ENCODE measurements around the gene CALCOCO1.

Gene CALCOCO1

GRCh38 chr12:53677800-53678148, 49.5 kb downstream of the CALCOCO1 start:
- H3K27me3 Mint-ChIP-seq (ENCODE audit: low read depth, poor library complexity): peaks cover 2% of the 10 kb centered on the region
- H3K27ac Mint-ChIP-seq: peak overlapping the region; percentile 72
- TF ChIP-seq, protein P1, sequence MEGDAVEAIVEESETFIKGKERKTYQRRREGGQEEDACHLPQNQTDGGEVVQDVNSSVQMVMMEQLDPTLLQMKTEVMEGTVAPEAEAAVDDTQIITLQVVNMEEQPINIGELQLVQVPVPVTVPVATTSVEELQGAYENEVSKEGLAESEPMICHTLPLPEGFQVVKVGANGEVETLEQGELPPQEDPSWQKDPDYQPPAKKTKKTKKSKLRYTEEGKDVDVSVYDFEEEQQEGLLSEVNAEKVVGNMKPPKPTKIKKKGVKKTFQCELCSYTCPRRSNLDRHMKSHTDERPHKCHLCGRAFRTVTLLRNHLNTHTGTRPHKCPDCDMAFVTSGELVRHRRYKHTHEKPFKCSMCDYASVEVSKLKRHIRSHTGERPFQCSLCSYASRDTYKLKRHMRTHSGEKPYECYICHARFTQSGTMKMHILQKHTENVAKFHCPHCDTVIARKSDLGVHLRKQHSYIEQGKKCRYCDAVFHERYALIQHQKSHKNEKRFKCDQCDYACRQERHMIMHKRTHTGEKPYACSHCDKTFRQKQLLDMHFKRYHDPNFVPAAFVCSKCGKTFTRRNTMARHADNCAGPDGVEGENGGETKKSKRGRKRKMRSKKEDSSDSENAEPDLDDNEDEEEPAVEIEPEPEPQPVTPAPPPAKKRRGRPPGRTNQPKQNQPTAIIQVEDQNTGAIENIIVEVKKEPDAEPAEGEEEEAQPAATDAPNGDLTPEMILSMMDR (IDR thresholded peaks at IDR 0.05): no peak

GRCh38 chr12:53677016-53677799, 50.0 kb downstream of the CALCOCO1 start:
- Mint-ChIP-seq H3K4me1 (peaks cover 54% of the 10 kb centered on the region), H3K36me3 (ENCODE audit: low read depth) (peaks cover 23% of the 10 kb centered on the region), H3K4me3 (peak overlapping the region; percentile 96), H3K27ac (peak overlapping the region; percentile 72), H3K27me3 (ENCODE audit: low read depth, poor library complexity) (peaks cover 2% of the 10 kb centered on the region), H3K9me3 (no peaks in the 10 kb centered on the region)
- peak; percentile 70 for DNase-seq
- TF ChIP-seq, protein P1 (IDR thresholded peaks at IDR 0.05): no peak

More at GRCh38 chr12:53677800-53678148, 49.5 kb downstream of the CALCOCO1 start:
- H3K4me3 Mint-ChIP-seq: peak overlapping the region; percentile 96
- H3K36me3 Mint-ChIP-seq (ENCODE audit: low read depth): peaks cover 18% of the 10 kb centered on the region
- no peaks in the 10 kb centered on the region for H3K9me3 Mint-ChIP-seq
- DNase-seq: no peak
- peaks cover 54% of the 10 kb centered on the region for H3K4me1 Mint-ChIP-seq

DNA sequence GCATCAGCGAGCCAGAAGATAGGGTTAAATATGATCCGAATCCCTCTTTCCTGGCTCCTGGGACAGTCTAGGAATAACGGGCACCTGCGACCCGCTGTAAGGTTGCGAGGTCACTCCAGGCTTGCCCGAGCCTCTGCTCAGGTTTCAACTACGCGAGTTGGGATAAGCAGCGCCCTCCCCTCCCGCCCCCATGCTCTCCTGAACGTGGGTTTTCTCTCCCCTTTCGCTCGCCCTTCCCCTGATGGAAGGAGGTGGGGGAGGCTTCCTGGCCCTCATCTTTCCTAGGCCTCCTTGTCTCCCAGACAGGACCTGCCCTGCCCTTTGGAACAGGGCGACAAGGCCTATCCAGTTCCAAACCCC, 50.6 kb downstream of the CALCOCO1 start:
- peaks cover 2% of the 10 kb centered on the region for H3K27me3 Mint-ChIP-seq (ENCODE audit: low read depth, poor library complexity)
- H3K4me3 Mint-ChIP-seq: peak overlapping the region; percentile 96
- peaks cover 54% of the 10 kb centered on the region for H3K4me1 Mint-ChIP-seq
- DNase-seq: peak; percentile 65
- peaks cover 25% of the 10 kb centered on the region for H3K36me3 Mint-ChIP-seq (ENCODE audit: low read depth)
- H3K27ac Mint-ChIP-seq: peak overlapping the region; percentile 72
- TF ChIP-seq, protein P1 (IDR thresholded peaks at IDR 0.05): no peak
- H3K9me3 Mint-ChIP-seq: no peaks in the 10 kb centered on the region

- peaks cover 2% of the 10 kb centered on the region for H3K27me3 Mint-ChIP-seq (ENCODE audit: low read depth, poor library complexity)
- DNase-seq: peak; percentile 97
- TF ChIP-seq, protein P1 (IDR thresholded peaks at IDR 0.05): peak; percentile 95
Observed at GRCh38 chr12:53675701-53676607, 51.3 kb downstream of the CALCOCO1 start, which contains the start of gene ATP5MC2. Gene ATP5MC2 (minus strand): TSS chr12:53676083. CDS start chr12:53672614, 3,469 bp downstream.

DNA sequence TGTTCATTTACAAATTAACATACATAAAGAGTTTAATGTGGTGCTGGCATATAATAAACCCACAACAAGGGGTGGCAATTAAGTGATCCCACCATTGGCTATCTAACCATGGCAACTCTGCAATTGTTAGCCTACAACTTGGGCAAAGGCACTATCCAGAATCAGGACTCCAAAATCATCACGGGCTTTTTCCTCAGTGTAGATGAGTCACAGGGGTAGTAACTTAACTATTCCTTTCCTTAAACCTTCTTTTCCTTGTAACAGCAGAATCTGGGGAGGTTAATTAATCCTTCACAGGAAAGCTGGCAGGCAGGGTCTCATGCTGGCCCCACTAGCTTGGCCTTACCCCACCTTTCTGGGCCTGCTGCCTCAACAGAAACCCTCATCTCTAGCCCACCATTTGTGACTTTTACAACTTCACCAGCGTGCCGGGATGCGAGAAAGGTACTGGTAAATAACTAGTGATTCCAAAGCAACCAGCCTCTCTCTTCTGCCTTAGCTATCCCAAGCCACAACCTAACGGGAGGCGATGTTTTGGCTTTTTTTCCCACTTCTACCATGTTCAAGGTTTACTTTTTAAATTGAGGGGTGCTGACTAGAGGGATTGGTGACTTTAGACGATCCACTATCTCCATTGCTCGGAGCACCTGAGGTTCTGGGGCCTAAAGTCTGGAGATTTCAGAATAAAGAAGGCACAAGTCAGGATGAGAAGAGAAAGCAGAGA, 52.1 kb downstream of the CALCOCO1 start:
- peaks cover 58% of the 10 kb centered on the region for H3K4me1 Mint-ChIP-seq
- peak overlapping the region; percentile 96 for H3K4me3 Mint-ChIP-seq
- DNase-seq: no peak
- peaks cover 37% of the 10 kb centered on the region for H3K36me3 Mint-ChIP-seq (ENCODE audit: low read depth)
- TF ChIP-seq, protein P1 (IDR thresholded peaks at IDR 0.05): no peak
- no peaks in the 10 kb centered on the region for H3K9me3 Mint-ChIP-seq
- peak overlapping the region; percentile 72 for H3K27ac Mint-ChIP-seq
- H3K27me3 Mint-ChIP-seq (ENCODE audit: low read depth, poor library complexity): peaks cover 2% of the 10 kb centered on the region

More at GRCh38 chr12:53675701-53676607, 51.3 kb downstream of the CALCOCO1 start, which contains the start of gene ATP5MC2:
- H3K4me1 Mint-ChIP-seq: peaks cover 60% of the 10 kb centered on the region
- no peaks in the 10 kb centered on the region for H3K9me3 Mint-ChIP-seq
- H3K36me3 Mint-ChIP-seq (ENCODE audit: low read depth): peaks cover 32% of the 10 kb centered on the region
- H3K27ac Mint-ChIP-seq: peak within 1 kb of the TSS; percentile 72
- H3K4me3 Mint-ChIP-seq: peak within 1 kb of the TSS; percentile 96

Data from nephron progenitor cell (in vitro differentiated cells).